Ectodermal cell (in vitro differentiated cells): ENCODE measurements around the gene TSPAN17.

Experiments
- H3K27ac ChIP-seq: 2 replicates; pipeline ENCODE4 v1.7.0; 2013; ENCODE audit warnings: mild to moderate bottlenecking, low read depth, low read length; ENCODE audit not compliant: insufficient read depth, poor library complexity, severe bottlenecking
- H3K27me3 ChIP-seq: 2 replicates; pipeline ENCODE4 v1.7.0; 2013; ENCODE audit warnings: mild to moderate bottlenecking, low read length; ENCODE audit not compliant: insufficient read depth, control insufficient read depth, poor library complexity, severe bottlenecking
- H3K36me3 ChIP-seq: one replicate; pipeline ENCODE4 v1.7.0; 2013; ENCODE audit warnings: low read length; ENCODE audit not compliant: control insufficient read depth, insufficient read depth
- H3K4me1 ChIP-seq: one replicate; pipeline ENCODE4 v1.7.0; 2013; ENCODE audit warnings: low read length; ENCODE audit not compliant: control insufficient read depth, insufficient read depth
- H3K4me3 ChIP-seq: 2 replicates; pipeline ENCODE4 v1.7.0; 2013; ENCODE audit warnings: low read depth, low read length, control low read depth; ENCODE audit not compliant: insufficient read depth
- H3K9me3 ChIP-seq: 2 replicates; pipeline ENCODE4 v1.7.0; 2013; ENCODE audit warnings: mild to moderate bottlenecking, low read length, moderate library complexity; ENCODE audit not compliant: control insufficient read depth
- WGBS, 2 experiments: methylation state at CpG; one replicate each; pipeline ENCODE4 v1.1.7; 2013; ENCODE audit warnings: missing lambda C conversion rate in 2 of 2; 5-methylcytosine and 5-hydroxymethylcytosine counted together

Gene TSPAN17

GRCh38 chr5:176640616-176641015 lies 6.7 kb upstream of the TSPAN17 start:
- Histone ChIP-seq H3K9me3 (no peaks in the 10 kb centered on the region), H3K4me3 (no peak overlapping the region), H3K27me3 (no peaks in the 10 kb centered on the region), H3K4me1 (peaks cover 16% of the 10 kb centered on the region), H3K27ac (no peak overlapping the region), H3K36me3 (no peaks in the 10 kb centered on the region)
- 88 to 90% methylated on average over 4 of the region's 4 CpGs for WGBS, 2 experiments

GRCh38 chr5:176642675-176643490 lies 4.4 kb upstream of the TSPAN17 start:
- Histone ChIP-seq H3K9me3 (no peaks in the 10 kb centered on the region), H3K27me3 (no peaks in the 10 kb centered on the region), H3K36me3 (no peaks in the 10 kb centered on the region), H3K4me1 (peaks cover 11% of the 10 kb centered on the region), H3K4me3 (no peak overlapping the region), H3K27ac (no peak overlapping the region)
- WGBS, 2 experiments: 61 to 67% methylated on average over 12 to 13 of the region's 15 CpGs

- Histone ChIP-seq H3K4me1 (peaks cover 17% of the 10 kb centered on the region), H3K36me3 (no peaks in the 10 kb centered on the region), H3K27me3 (peaks cover 3% of the 10 kb centered on the region), H3K27ac (no peak overlapping the region), H3K9me3 (no peaks in the 10 kb centered on the region), H3K4me3 (no peak overlapping the region)
- 84 to 86% methylated on average over 11 of the region's 11 CpGs for WGBS, 2 experiments
Measured at GRCh38 chr5:176643491-176644219, 3.6 kb upstream of the TSPAN17 start.

- H3K4me3 ChIP-seq: no peak overlapping the region
- H3K4me1 ChIP-seq: peaks cover 17% of the 10 kb centered on the region
- H3K27me3 ChIP-seq: peaks cover 3% of the 10 kb centered on the region
- 51 to 57% methylated on average over 9 of the region's 9 CpGs for WGBS, 2 experiments
- H3K36me3 ChIP-seq: no peaks in the 10 kb centered on the region
- no peak overlapping the region for H3K27ac ChIP-seq
- H3K9me3 ChIP-seq: no peaks in the 10 kb centered on the region
Measured at GRCh38 chr5:176644294-176644693, 3.0 kb upstream of the TSPAN17 start.

GRCh38 chr5:176644878-176645670 lies 2.2 kb upstream of the TSPAN17 start:
- WGBS, 2 experiments: 93 to 94% methylated on average over 22 of the region's 22 CpGs
- H3K27me3 ChIP-seq: peaks cover 3% of the 10 kb centered on the region
- no peak overlapping the region for H3K4me3 ChIP-seq

GRCh38 chr5:176646049-176646706 lies 1.1 kb upstream of the TSPAN17 start:
- Histone ChIP-seq H3K9me3 (no peaks in the 10 kb centered on the region), H3K36me3 (no peaks in the 10 kb centered on the region), H3K27me3 (peaks cover 3% of the 10 kb centered on the region), H3K27ac (no peak overlapping the region), H3K4me3 (no peak overlapping the region), H3K4me1 (peaks cover 20% of the 10 kb centered on the region)
- 95% methylated on average over 7 of the region's 7 CpGs for WGBS, 2 experiments

More at GRCh38 chr5:176644878-176645670, 2.2 kb upstream of the TSPAN17 start:
- no peaks in the 10 kb centered on the region for H3K36me3 ChIP-seq
- peaks cover 17% of the 10 kb centered on the region for H3K4me1 ChIP-seq
- H3K9me3 ChIP-seq: no peaks in the 10 kb centered on the region
- H3K27ac ChIP-seq: no peak overlapping the region

GRCh38 chr5:176646707-176647029 lies 616 bp upstream of the TSPAN17 start:
- H3K36me3 ChIP-seq: no peaks in the 10 kb centered on the region
- WGBS, 2 experiments: 64 to 66% methylated on average over 11 of the region's 11 CpGs
- no peaks in the 10 kb centered on the region for H3K9me3 ChIP-seq
- peak overlapping the region; percentile 11 for H3K27ac ChIP-seq
- H3K4me3 ChIP-seq: peak overlapping the region; percentile 25
- H3K4me1 ChIP-seq: peaks cover 25% of the 10 kb centered on the region
- peaks cover 3% of the 10 kb centered on the region for H3K27me3 ChIP-seq

GRCh38 chr5:176647843-176648473 lies 674 bp downstream of the TSPAN17 start:
- Histone ChIP-seq H3K4me3 (peak overlapping the region; percentile 65), H3K4me1 (peaks cover 25% of the 10 kb centered on the region), H3K27ac (no peak overlapping the region), H3K9me3 (no peaks in the 10 kb centered on the region), H3K36me3 (no peaks in the 10 kb centered on the region), H3K27me3 (peaks cover 3% of the 10 kb centered on the region)
- WGBS, 2 experiments: 12 to 13% methylated on average over 20 of the region's 20 CpGs

- Histone ChIP-seq H3K4me3 (peak overlapping the region; percentile 65), H3K27ac (no peak overlapping the region), H3K4me1 (peaks cover 25% of the 10 kb centered on the region), H3K36me3 (no peaks in the 10 kb centered on the region), H3K9me3 (no peaks in the 10 kb centered on the region), H3K27me3 (peaks cover 3% of the 10 kb centered on the region)
- WGBS, 2 experiments: 88% methylated on average over 15 of the region's 15 CpGs
Measured at GRCh38 chr5:176648474-176649194, 1.4 kb downstream of the TSPAN17 start.
